Breast epithelium (tissue), 4 donors: ENCODE measurements around the gene KCNS1. TPM values are rescaled to one million over a fixed set of nuclear protein-coding genes. Genes with fewer than 3 reads are reported as not detected.
"Not testable (repeated sequence)": the region's sequence is repeated elsewhere in the genome, so short reads cannot be mapped to it uniquely, and the experiment has no call there.

Source experiments
- DNase-seq, 2 donors: peaks; one replicate each; pipeline ENCODE4 v3.0.0-alpha.2; 2019; ENCODE audit warnings: low spot score in 2 of 2
- H3K27ac ChIP-seq, 2 donors: fragments of 200-600 bp; sonication (generic) in 1 of 2; one replicate each; pipeline ENCODE4 v1.5.1; 2016 to 2019; ENCODE audit warnings: mild to moderate bottlenecking in 1 of 2
- H3K27me3 ChIP-seq, 2 donors: fragments of 200-600 bp; sonication (generic) in 1 of 2; one replicate each; pipeline versions ENCODE4 v1.5.1 to v1.6.0; 2017 to 2019; ENCODE audit warnings: control low read depth in 1 of 2, mild to moderate bottlenecking in 1 of 2
- H3K36me3 ChIP-seq: fragments of 200-600 bp; one replicate; pipeline ENCODE4 v1.5.1; 2019
- H3K4me1 ChIP-seq, 2 donors: fragments of 200-600 bp; sonication (generic); one replicate each; pipeline ENCODE4 v1.5.1; 2016 to 2019; ENCODE audit warnings: control low read depth in 1 of 2
- H3K4me3 ChIP-seq, 3 donors: fragments of 200-600 bp; sonication (generic); 1 replicate in 2 of 3; 2 replicates in 1 of 3; pipeline ENCODE4 v1.5.1; 2016 to 2019; ENCODE audit warnings: mild to moderate bottlenecking in 3 of 3, moderate library complexity in 2 of 3
- H3K9me3 ChIP-seq, 2 donors: fragments of 200-600 bp; sonication (generic) in 1 of 2; one replicate each; pipeline ENCODE4 v1.5.1; 2016 to 2019; ENCODE audit warnings: control low read depth in 1 of 2
- POLR2A ChIP-seq: fragments of 450-650 bp; IDR thresholded peaks from one replicate; pipeline ENCODE4 v1.6.1; 2016; ENCODE audit warnings: antibody characterized with exemption, mild to moderate bottlenecking, moderate library complexity
- POLR2AphosphoS5 ChIP-seq, 3 donors: sonication (generic); formaldehyde crosslinking; IDR thresholded peaks; one replicate each; pipeline ENCODE4 v1.6.1; 2017; ENCODE audit warnings: antibody characterized with exemption in 3 of 3
- intact Hi-C: fragments of 100-400 bp; cut with DNase I; formaldehyde crosslinking; loops from one replicate; pipeline ENCODE4 v1.15.1; 2023; ENCODE audit warnings: low total_unique reads
- total RNA-seq, 3 donors: library from RNA; depleted of rRNA; stranded (reverse); fragments of >200 nt; gene quantifications; one replicate each; pipeline ENCODE4 v1.1.0, GENCODE V29; 2016
- TF ChIP-seq, protein P1 (sequence below), 3 donors: fragments of 450-650 bp; IDR thresholded peaks; one replicate each; pipeline ENCODE4 v1.5.1; 2016 to 2017; ENCODE audit warnings: antibody characterized with exemption in 3 of 3, mild to moderate bottlenecking in 3 of 3, moderate library complexity in 3 of 3

KCNS1 gene
- total RNA-seq, 3 donors from 2014 or later: 0.44 TPM; not detected in 2

DNA sequence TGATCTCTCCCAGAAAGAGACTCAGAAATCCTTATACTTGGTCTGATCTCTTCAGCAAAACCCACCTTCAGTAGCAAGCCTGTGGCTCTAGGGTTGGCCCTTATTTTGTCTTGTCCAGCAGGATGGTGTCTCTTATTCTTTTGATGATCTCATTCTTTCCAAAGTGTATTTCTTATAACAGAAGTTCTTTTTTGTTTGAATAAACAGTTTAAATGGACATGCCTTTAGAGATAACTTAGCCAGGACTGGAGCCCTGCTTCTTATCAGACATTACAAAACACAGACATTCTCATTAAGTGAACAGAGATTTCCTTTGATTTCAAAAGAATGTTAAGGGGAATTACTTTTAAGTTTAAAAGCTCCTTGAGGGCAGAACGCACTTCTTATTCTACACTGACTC is 31.7 kb downstream of the KCNS1 start:
- no peak for TF ChIP-seq POLR2AphosphoS5 (IDR thresholded peaks at IDR 0.05)
- TF ChIP-seq POLR2A: no peak
- TF ChIP-seq, protein P1, sequence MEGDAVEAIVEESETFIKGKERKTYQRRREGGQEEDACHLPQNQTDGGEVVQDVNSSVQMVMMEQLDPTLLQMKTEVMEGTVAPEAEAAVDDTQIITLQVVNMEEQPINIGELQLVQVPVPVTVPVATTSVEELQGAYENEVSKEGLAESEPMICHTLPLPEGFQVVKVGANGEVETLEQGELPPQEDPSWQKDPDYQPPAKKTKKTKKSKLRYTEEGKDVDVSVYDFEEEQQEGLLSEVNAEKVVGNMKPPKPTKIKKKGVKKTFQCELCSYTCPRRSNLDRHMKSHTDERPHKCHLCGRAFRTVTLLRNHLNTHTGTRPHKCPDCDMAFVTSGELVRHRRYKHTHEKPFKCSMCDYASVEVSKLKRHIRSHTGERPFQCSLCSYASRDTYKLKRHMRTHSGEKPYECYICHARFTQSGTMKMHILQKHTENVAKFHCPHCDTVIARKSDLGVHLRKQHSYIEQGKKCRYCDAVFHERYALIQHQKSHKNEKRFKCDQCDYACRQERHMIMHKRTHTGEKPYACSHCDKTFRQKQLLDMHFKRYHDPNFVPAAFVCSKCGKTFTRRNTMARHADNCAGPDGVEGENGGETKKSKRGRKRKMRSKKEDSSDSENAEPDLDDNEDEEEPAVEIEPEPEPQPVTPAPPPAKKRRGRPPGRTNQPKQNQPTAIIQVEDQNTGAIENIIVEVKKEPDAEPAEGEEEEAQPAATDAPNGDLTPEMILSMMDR (IDR thresholded peaks at IDR 0.05): no peak
- Histone ChIP-seq H3K27ac (no peak overlapping the region), H3K9me3 (no peaks in the 10 kb centered on the region), H3K4me3 (no peak overlapping the region), H3K36me3 (no peaks in the 10 kb centered on the region), H3K4me1 (no peaks in the 10 kb centered on the region), H3K27me3 (no peaks in the 10 kb centered on the region)
- intact Hi-C loops: no loop called here
- no peak for DNase-seq

DNA sequence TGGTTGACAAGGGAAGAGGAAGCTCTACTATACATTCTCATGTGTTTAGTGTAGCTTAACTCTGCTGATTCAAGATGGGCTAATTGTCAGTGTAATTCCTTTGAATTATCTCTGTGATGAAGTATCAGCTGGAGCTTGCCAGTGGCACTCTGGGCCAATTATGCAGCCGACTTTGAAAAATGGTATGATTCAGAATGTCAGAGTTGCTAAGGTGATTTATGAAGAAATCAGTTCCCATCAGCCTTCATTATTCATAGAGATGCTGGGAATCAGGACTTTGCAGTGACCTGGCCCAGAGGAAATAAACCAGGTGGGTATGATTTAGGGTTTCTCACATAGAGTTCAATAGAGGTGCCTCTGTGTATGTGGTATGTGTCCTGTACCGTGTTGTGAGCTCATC is 33.4 kb downstream of the KCNS1 start:
- intact Hi-C loops: no loop called here
- no peak for DNase-seq
- Histone ChIP-seq H3K4me1 (no peaks in the 10 kb centered on the region), H3K9me3 (no peaks in the 10 kb centered on the region), H3K27ac (peak overlapping the region; percentile 2 to 65), H3K36me3 (no peaks in the 10 kb centered on the region), H3K27me3 (no peaks in the 10 kb centered on the region), H3K4me3 (no peak overlapping the region)
- TF ChIP-seq, protein P1 (IDR thresholded peaks at IDR 0.05): no peak
- no peak for TF ChIP-seq POLR2A
- no peak for TF ChIP-seq POLR2AphosphoS5 (IDR thresholded peaks at IDR 0.05)

DNA sequence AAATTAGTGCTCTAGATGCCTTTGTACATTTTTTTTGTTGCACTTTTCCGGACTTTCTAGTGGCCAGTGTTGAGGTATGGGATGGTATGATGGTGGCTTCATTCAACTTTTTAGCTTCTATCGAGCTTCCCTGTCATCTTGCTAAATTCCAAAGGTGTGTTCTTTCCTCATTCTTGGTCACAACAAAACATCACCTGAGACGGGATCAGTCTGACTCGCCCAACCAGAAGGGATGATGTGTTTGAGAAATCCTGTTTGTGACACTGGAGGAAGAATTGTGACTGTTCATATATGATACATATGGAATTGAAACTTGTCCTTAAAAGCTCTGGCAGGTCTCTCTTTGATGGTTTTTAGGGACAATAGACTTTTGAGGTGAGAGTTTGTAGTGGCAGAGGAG is 33.8 kb downstream of the KCNS1 start:
- intact Hi-C loops: no loop called here
- H3K9me3 ChIP-seq: no peaks in the 10 kb centered on the region
- DNase-seq: no peak
- no peaks in the 10 kb centered on the region for H3K27me3 ChIP-seq
- H3K4me1 ChIP-seq: no peaks in the 10 kb centered on the region
- H3K27ac ChIP-seq: peak overlapping the region; percentile 2 to 65
- H3K36me3 ChIP-seq: no peaks in the 10 kb centered on the region
- no peak overlapping the region for H3K4me3 ChIP-seq
- TF ChIP-seq POLR2AphosphoS5 (IDR thresholded peaks at IDR 0.05) (no peak), POLR2A (no peak)
- TF ChIP-seq, protein P1 (IDR thresholded peaks at IDR 0.05): no peak

DNA sequence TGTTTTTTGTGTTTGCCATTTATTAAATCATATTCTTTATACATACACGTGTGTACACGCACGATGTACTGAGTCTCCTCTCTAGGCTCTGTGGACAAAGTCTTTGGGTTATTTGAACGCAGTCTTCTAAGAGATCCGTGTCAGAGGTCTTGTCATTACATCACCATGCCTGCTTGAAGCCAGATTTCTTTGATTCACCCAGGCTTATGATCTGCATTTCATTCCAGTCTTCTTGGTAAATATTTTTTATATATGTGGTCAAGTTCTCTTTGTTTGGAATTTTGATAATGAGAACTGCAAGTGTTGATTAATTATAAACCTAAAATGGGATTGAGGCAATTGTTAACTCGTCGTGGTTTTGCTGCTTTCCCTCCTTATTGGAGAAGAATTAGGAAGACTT is 34.6 kb downstream of the KCNS1 start:
- no peak for DNase-seq
- Histone ChIP-seq H3K4me1 (no peaks in the 10 kb centered on the region), H3K27ac (no peak overlapping the region), H3K4me3 (no peak overlapping the region), H3K27me3 (no peaks in the 10 kb centered on the region), H3K9me3 (no peaks in the 10 kb centered on the region), H3K36me3 (no peaks in the 10 kb centered on the region)
- intact Hi-C loops: no loop called here
- TF ChIP-seq POLR2AphosphoS5 (IDR thresholded peaks at IDR 0.05): no peak
- TF ChIP-seq, protein P1 (IDR thresholded peaks at IDR 0.05): no peak
- no peak for TF ChIP-seq POLR2A

DNA sequence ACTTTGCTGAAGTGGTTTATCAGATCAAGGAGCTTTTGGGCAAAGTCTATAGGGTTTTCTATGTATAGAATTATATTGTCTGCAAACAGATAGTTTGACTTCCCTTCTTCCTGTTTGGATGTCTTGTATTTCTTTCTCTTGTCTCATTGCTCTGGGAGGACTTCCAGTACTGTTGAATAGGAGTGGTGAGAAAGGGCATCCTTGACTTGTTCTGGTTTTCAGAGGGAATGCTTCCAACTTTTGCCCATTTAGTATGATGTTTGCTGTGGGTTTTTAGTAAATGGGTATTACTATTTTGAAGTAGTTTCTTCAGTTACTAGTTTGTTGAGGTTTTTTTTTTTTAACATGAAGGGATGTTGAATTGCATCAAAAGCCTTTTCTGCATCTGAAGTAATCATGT is 36.1 kb downstream of the KCNS1 start:
- no peak overlapping the region for H3K4me3 ChIP-seq
- no peaks in the 10 kb centered on the region for H3K9me3 ChIP-seq
- H3K4me1 ChIP-seq: no peaks in the 10 kb centered on the region
- no peaks in the 10 kb centered on the region for H3K36me3 ChIP-seq
- intact Hi-C loops: no loop called here
- H3K27ac ChIP-seq: no peak overlapping the region
- no peaks in the 10 kb centered on the region for H3K27me3 ChIP-seq
- TF ChIP-seq, protein P1 (IDR thresholded peaks at IDR 0.05): no peak
- no peak for TF ChIP-seq POLR2AphosphoS5 (IDR thresholded peaks at IDR 0.05)
- TF ChIP-seq POLR2A: no peak
- no peak for DNase-seq

DNA sequence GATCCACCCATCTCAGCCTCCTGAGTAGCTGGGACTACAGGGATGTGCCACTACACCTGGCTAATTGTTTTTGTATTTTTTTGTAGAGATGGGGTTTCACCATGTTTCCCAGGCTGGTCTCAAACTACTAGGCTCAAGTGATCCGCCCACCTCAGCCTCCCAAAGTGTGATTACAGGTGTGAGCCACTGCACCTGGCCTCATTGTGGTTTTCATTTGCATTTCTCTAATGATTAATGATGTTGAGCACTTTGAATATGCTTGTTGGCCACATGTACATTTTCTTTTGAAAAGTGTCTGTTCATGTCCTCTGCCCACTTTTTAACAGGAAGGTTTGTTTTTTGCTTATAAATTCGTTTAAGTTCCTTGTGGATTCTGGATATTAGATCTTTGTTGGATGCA is 37.8 kb downstream of the KCNS1 start:
- H3K27me3 ChIP-seq, DNase-seq, H3K27ac ChIP-seq, intact Hi-C loops, H3K4me1 ChIP-seq, H3K4me3 ChIP-seq, H3K9me3 ChIP-seq, H3K36me3 ChIP-seq: not testable (repeated sequence)
